Adrenal gland (tissue), 12 donors: ENCODE data around the gene PWWP2B. TPM values are rescaled to one million over a fixed set of nuclear protein-coding genes. Genes with fewer than 3 reads are reported as not detected.
A peak's percentile ranks its signal among the peaks of the same experiment; 100 is the strongest.

Source experiments
- DNase-seq, 7 donors: peaks; one replicate each; pipeline ENCODE4 v3.0.0-alpha.2; 2019 to 2020
- H3K27ac ChIP-seq, 5 donors: fragments of 200-600 bp; sonication (generic) in 4 of 5; 1 replicate in 3 of 5; 2 replicates in 2 of 5; pipeline versions ENCODE4 v1.5.1 to v1.8.0; 2016 to 2020; ENCODE audit warnings: mild to moderate bottlenecking in 1 of 5
- H3K27me3 ChIP-seq: fragments of 200-600 bp; 2 replicates; pipeline ENCODE4 v1.8.0; 2021
- H3K36me3 ChIP-seq, 2 donors: fragments of 200-600 bp; replicated peaks in 1 of 2; 1 replicate in 1 of 2; 2 replicates in 1 of 2; pipeline versions ENCODE4 v1.5.1 to v1.8.0; 2018 to 2022
- H3K4me1 ChIP-seq, 2 donors: fragments of 200-600 bp; replicated peaks in 1 of 2; 1 replicate in 1 of 2; 2 replicates in 1 of 2; pipeline versions ENCODE4 v1.5.1 to v1.8.0; 2018 to 2021
- H3K4me3 ChIP-seq, 4 donors: fragments of 200-600 bp; sonication (generic) in 3 of 4; one replicate each; pipeline ENCODE4 v1.5.1; 2016 to 2018
- H3K9me3 ChIP-seq, 3 donors: fragments of 200-600 bp; sonication (generic) in 1 of 3; replicated peaks in 1 of 3; 1 replicate in 2 of 3; 2 replicates in 1 of 3; pipeline versions ENCODE4 v1.5.1 to v1.8.0; 2016 to 2021
- POLR2A ChIP-seq, 2 donors: fragments of 450-650 bp; IDR thresholded peaks; one replicate each; pipeline ENCODE4 v1.6.1; 2017; ENCODE audit warnings: antibody characterized with exemption in 2 of 2, mild to moderate bottlenecking in 2 of 2, moderate library complexity in 1 of 2
- WGBS, 4 donors: extraction: QIAGEN DNeasy Blood & Tissue Kit in 2 of 4; methylation state at CpG; one replicate each; pipeline versions ENCODE4 v1.1.5 to v1.1.7; 2013 to 2017; 5-methylcytosine and 5-hydroxymethylcytosine counted together
- intact Hi-C, 2 donors: fragments of 100-400 bp; cut with DNase I; formaldehyde crosslinking; loops; one replicate each; pipeline versions ENCODE4 v1.14.1 to v1.15.0; 2022 to 2023
- polyA plus RNA-seq, 3 donors: library from polyadenylated mRNA; stranded (reverse); fragments of 200-250 nt in 2 of 3; fragments of 350-450 nt in 1 of 3; fragmentation: Illumina TruSeq in 1 of 3; extraction: RNeasy Lipid Tissue Mini Kit (QIAGEN cat#74804) in 1 of 3; gene quantifications; one replicate each; pipeline ENCODE4 v1.2.3, GENCODE V29; 2013 to 2014
- total RNA-seq, 9 donors: library from RNA; depleted of rRNA in 4 of 9; stranded (reverse); fragments of >200 nt in 4 of 9; fragments of 120-200 nt in 1 of 9; fragmentation: NEBNext Ultra II Directional in 1 of 9; extraction: Animal tissue kit (Norgen Biotek cat#: 25700) in 1 of 9; gene quantifications; one replicate each; pipeline versions ENCODE4 v1.1.0 to v1.2.4, GENCODE V29; 2013 to 2023
- TF ChIP-seq, protein P1 (sequence below), 6 experiments: fragments of 450-650 bp in 4 of 6; fragments of 200-600 bp in 2 of 6; sonication (generic) in 1 of 6; IDR thresholded peaks; 1 replicate in 5 of 6; 2 replicates in 1 of 6; pipeline versions ENCODE4 v1.5.1 to v1.8.0; 2016 to 2021; ENCODE audit warnings: antibody characterized with exemption in 6 of 6, mild to moderate bottlenecking in 2 of 6, moderate library complexity in 1 of 6
- donor health status: healthy with polysubstance abuse.
- donor health status: Bipolar disorder and iron deficiency.
- donor health status: DM: yes; HTN: yes; CAD: no.
- donor health status: DM: no; HTN: no; CAD: no.
- donor health status: DM: no; HTN: no; CAD: no.
- donor health status: DM: yes; HTN: yes; CAD: no.

PWWP2B gene
- total and polyA plus RNA-seq, 12 donors: 3.4 to 75.3 (median 40.7) TPM

GRCh38 chr10:132422903-132423825 lies 26.2 kb downstream of the PWWP2B start:
- H3K4me1 ChIP-seq: peaks cover 50 to 53% of the 10 kb centered on the region in 2 donors
- H3K27ac ChIP-seq: peak overlapping the region in 3 of 5 donors; percentile 91 to 98 (median 98)
- H3K4me3 ChIP-seq: no peak overlapping the region
- no peak for DNase-seq
- no peaks in the 10 kb centered on the region for H3K27me3 ChIP-seq
- TF ChIP-seq, protein P1, sequence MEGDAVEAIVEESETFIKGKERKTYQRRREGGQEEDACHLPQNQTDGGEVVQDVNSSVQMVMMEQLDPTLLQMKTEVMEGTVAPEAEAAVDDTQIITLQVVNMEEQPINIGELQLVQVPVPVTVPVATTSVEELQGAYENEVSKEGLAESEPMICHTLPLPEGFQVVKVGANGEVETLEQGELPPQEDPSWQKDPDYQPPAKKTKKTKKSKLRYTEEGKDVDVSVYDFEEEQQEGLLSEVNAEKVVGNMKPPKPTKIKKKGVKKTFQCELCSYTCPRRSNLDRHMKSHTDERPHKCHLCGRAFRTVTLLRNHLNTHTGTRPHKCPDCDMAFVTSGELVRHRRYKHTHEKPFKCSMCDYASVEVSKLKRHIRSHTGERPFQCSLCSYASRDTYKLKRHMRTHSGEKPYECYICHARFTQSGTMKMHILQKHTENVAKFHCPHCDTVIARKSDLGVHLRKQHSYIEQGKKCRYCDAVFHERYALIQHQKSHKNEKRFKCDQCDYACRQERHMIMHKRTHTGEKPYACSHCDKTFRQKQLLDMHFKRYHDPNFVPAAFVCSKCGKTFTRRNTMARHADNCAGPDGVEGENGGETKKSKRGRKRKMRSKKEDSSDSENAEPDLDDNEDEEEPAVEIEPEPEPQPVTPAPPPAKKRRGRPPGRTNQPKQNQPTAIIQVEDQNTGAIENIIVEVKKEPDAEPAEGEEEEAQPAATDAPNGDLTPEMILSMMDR (IDR thresholded peaks at IDR 0.05): no peak
- TF ChIP-seq POLR2A (IDR thresholded peaks at IDR 0.05): no peak
- no peaks in the 10 kb centered on the region for H3K9me3 ChIP-seq
- 68 to 76% (median 72%) methylated on average over 23 to 26 of the region's 26 CpGs for WGBS, 4 donors
- H3K36me3 ChIP-seq: no peaks in the 10 kb centered on the region
- intact Hi-C loops: no loop called here

DNA sequence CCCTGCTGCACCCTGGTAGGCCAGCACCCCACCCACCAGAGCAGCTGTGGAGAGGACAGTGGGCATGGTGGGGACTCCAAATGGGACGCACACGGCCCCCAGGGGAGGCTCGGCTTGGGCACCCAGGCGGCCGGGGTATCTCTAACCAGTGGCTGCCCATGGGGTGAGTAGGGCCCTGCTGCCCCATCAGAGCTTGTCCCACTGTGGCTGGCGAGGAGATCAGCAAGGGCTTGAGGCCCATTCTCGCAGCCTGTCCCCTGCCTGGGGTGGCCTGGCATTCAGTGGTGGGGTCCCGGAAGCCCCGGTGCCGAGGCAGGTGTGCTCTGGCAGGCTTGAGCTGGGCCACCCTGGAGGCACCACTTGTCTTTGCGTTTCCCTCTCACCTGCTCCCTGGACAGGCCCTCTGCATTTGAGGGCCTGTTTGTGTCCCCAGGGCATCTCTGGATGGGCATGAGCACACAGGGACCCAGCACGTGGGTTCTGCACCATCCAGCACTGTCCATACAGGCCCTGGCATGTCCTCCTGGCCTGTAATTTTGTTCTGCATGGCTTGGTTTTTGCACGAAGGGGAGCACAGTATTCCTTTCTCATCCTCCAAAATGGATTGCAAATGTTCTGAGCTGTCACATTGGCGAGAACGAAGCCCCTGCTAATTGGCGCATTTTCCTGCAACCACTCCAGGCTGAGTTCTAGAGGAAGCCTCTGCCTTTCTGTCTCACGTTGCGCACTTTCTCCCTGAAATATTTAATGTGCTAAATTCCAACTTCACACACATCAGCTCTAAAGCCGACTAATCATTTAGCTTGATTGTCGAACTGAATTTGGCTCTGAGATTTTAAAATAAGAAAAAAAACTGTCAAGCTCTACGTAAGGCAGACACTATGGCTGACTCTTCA lies 27.2 kb downstream of the PWWP2B start:
- no peak overlapping the region for H3K4me3 ChIP-seq
- no peaks in the 10 kb centered on the region for H3K9me3 ChIP-seq
- H3K27me3 ChIP-seq: no peaks in the 10 kb centered on the region
- no peak for DNase-seq
- WGBS, 4 donors: 85 to 92% (median 90%) methylated on average over 9 to 21 of the region's 21 CpGs
- H3K36me3 ChIP-seq: no peaks in the 10 kb centered on the region
- H3K27ac ChIP-seq: peak overlapping the region in 2 of 5 donors; percentile 23 to 98
- TF ChIP-seq POLR2A (IDR thresholded peaks at IDR 0.05): no peak
- TF ChIP-seq, protein P1 (IDR thresholded peaks at IDR 0.05): no peak
- H3K4me1 ChIP-seq: peaks cover 39 to 42% of the 10 kb centered on the region in 2 donors
- intact Hi-C loops: no loop called here

DNA sequence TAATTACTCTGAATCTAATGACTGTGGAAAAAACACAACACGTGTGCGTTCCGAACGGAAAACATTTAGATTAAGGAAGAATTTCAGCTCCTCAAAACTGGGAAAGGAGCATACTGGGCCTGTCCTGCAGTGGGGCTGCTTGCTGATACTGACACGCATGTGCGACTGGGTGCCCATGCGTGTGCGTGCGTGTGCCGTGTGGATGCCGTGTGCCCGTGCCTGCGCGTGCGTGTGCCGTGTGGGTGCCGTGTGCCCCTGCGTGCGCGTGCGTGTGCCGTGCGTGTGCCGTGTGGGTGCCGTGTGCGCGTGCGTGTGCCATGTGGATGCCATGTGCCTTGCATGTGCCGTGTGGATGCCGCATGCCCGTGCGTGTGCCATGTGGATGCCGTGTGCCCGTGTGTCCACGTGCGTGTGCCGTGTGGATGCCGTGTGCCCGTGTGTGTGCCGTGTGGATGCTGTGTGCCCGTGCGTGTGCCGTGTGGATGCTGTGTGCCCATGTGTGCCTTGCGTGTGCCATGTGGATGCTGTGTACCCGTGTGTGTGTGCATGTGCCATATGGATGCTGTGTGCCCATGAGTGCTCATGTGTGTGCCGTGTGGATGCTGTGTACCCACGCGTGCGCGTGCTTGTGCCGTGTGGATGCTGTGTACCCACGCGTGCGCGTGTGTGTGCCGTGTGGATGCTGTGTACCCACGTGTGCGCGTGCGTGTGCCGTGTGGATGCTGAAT lies 28.2 kb downstream of the PWWP2B start:
- intact Hi-C loops: no loop called here
- H3K36me3 ChIP-seq: no peaks in the 10 kb centered on the region
- WGBS, 4 donors: 91 to 95% (median 94%) methylated on average over 26 to 61 of the region's 61 CpGs
- H3K27ac ChIP-seq: no peak overlapping the region
- TF ChIP-seq, protein P1 (IDR thresholded peaks at IDR 0.05): no peak
- no peak for TF ChIP-seq POLR2A (IDR thresholded peaks at IDR 0.05)
- no peaks in the 10 kb centered on the region for H3K9me3 ChIP-seq
- peaks cover 32 to 39% of the 10 kb centered on the region in 2 donors for H3K4me1 ChIP-seq
- no peak for DNase-seq
- no peak overlapping the region for H3K4me3 ChIP-seq
- H3K27me3 ChIP-seq: no peaks in the 10 kb centered on the region
